Stimulated activated CD8-positive, alpha-beta memory T cell treated with anti-CD3 and anti-CD28 coated beads, Interleukin-7, amount 100 ng/mL, for 4 hours (primary cell): ENCODE results near the gene PDXDC1.
"Not testable (repeated sequence)": the region's sequence is repeated elsewhere in the genome, so short reads cannot be mapped to it uniquely, and the experiment has no call there.

Experiments
- DNase-seq, 2 donors: peaks; one replicate each; pipeline ENCODE4 v3.0.0-alpha.2; 2020; ENCODE audit warnings: low read depth in 2 of 2

Gene PDXDC1

GRCh38 chr16:14974656-14975417, at the start of gene PDXDC1:
PDXDC1 (plus strand) TSS chr16:14975026; CDS start chr16:14975200, 174 bp downstream.
- peak; percentile 89 to 99 for DNase-seq

- DNase-seq, result not testable (repeated sequence)
Observed at GRCh38 chr16:14928064-14928714, 46.6 kb upstream of the PDXDC1 start.

- not testable (repeated sequence) for DNase-seq
Observed at GRCh38 chr16:14929176-14929575, 45.6 kb upstream of the PDXDC1 start.

GRCh38 chr16:14930246-14930645, 44.6 kb upstream of the PDXDC1 start:
- not testable (repeated sequence) for DNase-seq

GRCh38 chr16:14930971-14931370, 43.9 kb upstream of the PDXDC1 start:
- DNase-seq, result not testable (repeated sequence)

GRCh38 chr16:14932581-14933375, 42.0 kb upstream of the PDXDC1 start:
- not testable (repeated sequence) for DNase-seq

GRCh38 chr16:14937143-14937542, 37.7 kb upstream of the PDXDC1 start, which contains the start of gene NPIPA1:
NPIPA1 (plus strand) TSS chr16:14937443; CDS start chr16:14937443, 0 bp downstream.
- DNase-seq, result not testable (repeated sequence)

GRCh38 chr16:14937994-14938393, 36.8 kb upstream of the PDXDC1 start:
- DNase-seq, result not testable (repeated sequence)

- DNase-seq, result not testable (repeated sequence)
Observed at GRCh38 chr16:14942686-14943085, 32.1 kb upstream of the PDXDC1 start.

- DNase-seq, result no peak
Observed at GRCh38 chr16:14955546-14956231, 19.1 kb upstream of the PDXDC1 start.

- no peak for DNase-seq
Observed at GRCh38 chr16:14957576-14958322, 17.1 kb upstream of the PDXDC1 start.

- DNase-seq, result no peak
Observed at GRCh38 chr16:14958323-14958600, 16.6 kb upstream of the PDXDC1 start.

GRCh38 chr16:14958970-14959369, 15.9 kb upstream of the PDXDC1 start:
- DNase-seq, result no peak

GRCh38 chr16:14961405-14962186, 13.2 kb upstream of the PDXDC1 start:
- no peak for DNase-seq

- no peak for DNase-seq
Observed at GRCh38 chr16:14963281-14964173, 11.3 kb upstream of the PDXDC1 start.

GRCh38 chr16:14965328-14965727, 9.5 kb upstream of the PDXDC1 start:
- no peak for DNase-seq

- DNase-seq, result not testable (repeated sequence)
Observed at GRCh38 chr16:14969795-14970194, 5.0 kb upstream of the PDXDC1 start.

GRCh38 chr16:14971621-14972228, 3.1 kb upstream of the PDXDC1 start:
- not testable (repeated sequence) for DNase-seq
